Measurements from ENCODE around the gene MIER2. TPM values are rescaled to one million over a fixed set of nuclear protein-coding genes. Genes with fewer than 3 reads are reported as not detected.

Gene MIER2
- total RNA-seq, 2 donors from 2014 or later: 17.3 to 19.1 TPM

DNA sequence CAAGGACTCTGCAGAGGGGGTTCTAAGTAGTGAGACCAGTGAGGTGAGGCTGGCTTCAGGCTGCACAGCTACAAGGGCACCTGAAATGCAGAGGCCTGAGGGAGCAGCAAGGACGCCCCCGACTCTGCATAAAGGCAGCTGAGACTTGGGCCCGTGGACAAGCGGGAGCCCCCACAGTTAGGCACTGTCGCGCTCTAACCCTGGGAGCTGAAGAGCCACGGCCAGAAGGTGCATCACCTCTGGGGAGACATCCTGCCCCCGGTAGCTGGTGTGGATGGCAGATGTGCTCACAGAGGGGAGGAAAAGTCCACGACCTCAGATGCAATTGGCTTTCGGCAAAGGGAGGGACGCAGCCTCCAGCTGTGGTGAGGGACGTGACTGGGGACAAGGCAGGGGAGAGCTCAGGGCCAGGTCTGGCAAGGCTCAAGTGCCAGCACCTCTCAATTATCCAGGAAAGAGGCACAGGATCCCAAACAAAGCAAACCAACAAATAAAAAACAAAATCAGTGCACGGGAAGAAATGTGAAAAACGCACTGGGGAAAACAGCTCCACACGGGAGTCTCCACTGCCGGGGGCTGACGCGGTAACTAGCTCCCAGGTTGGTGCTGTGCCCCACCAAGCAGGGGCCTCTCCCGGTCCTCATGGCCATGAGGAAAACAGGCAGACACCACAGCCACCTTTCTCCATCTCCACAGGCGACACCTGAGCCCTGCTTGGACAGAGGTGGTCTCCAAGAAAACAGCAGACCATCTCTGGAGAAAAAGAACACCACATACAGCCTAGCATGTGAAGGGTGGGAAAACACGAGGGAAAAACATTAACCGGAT lies 30.4 kb downstream of the MIER2 start:
- TF ChIP-seq, protein P1, sequence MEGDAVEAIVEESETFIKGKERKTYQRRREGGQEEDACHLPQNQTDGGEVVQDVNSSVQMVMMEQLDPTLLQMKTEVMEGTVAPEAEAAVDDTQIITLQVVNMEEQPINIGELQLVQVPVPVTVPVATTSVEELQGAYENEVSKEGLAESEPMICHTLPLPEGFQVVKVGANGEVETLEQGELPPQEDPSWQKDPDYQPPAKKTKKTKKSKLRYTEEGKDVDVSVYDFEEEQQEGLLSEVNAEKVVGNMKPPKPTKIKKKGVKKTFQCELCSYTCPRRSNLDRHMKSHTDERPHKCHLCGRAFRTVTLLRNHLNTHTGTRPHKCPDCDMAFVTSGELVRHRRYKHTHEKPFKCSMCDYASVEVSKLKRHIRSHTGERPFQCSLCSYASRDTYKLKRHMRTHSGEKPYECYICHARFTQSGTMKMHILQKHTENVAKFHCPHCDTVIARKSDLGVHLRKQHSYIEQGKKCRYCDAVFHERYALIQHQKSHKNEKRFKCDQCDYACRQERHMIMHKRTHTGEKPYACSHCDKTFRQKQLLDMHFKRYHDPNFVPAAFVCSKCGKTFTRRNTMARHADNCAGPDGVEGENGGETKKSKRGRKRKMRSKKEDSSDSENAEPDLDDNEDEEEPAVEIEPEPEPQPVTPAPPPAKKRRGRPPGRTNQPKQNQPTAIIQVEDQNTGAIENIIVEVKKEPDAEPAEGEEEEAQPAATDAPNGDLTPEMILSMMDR (IDR thresholded peaks at IDR 0.05): no peak
- intact Hi-C loops (cut with DNase I): no loop called here
- no peak for DNase-seq
- H3K4me1 ChIP-seq: no peaks in the 10 kb centered on the region
- H3K36me3 ChIP-seq: no peaks in the 10 kb centered on the region
- no peak overlapping the region for H3K4me3 ChIP-seq
- no peak overlapping the region for H3K9ac ChIP-seq (ENCODE audit: low read depth in 2 of 2, low read length in 2 of 2)
- H3K9me3 ChIP-seq: no peaks in the 10 kb centered on the region
- H3K27me3 ChIP-seq: no peaks in the 10 kb centered on the region
- H3K27ac ChIP-seq: no peak overlapping the region

- H3K4me1 ChIP-seq: no peaks in the 10 kb centered on the region
- no peaks in the 10 kb centered on the region for H3K27me3 ChIP-seq
- H3K9me3 ChIP-seq: no peaks in the 10 kb centered on the region
- DNase-seq: no peak
- no peak overlapping the region for H3K4me3 ChIP-seq
- TF ChIP-seq, protein P1 (IDR thresholded peaks at IDR 0.05): no peak
- no peak overlapping the region for H3K27ac ChIP-seq
- no peaks in the 10 kb centered on the region for H3K36me3 ChIP-seq
- no peak overlapping the region for H3K9ac ChIP-seq (ENCODE audit: low read depth in 2 of 2, low read length in 2 of 2)
- intact Hi-C loops (cut with DNase I): no loop called here
Measured at GRCh38 chr19:313169-313987, 31.2 kb downstream of the MIER2 start.

DNA sequence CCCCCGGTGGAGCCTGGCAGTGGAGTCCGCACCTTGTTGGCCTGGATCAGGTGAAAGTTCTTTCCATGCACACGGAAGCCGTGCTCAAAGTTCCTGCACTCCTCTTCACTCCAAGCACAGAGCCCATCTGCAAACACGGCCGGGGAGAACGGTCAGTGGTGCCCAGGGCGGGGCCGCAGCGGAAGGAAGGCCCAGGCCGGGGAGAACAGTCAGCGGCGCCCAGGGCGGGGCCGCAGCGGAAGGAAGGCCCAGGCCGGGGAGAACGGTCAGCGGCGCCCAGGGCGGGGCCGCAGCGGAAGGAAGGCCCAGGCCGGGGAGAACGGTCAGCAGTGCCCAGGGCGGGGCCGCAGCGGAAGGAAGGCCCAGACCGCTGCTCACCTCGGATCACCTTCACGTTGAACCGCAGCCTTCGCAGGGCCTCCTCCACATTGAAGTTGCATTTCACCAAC lies 32.8 kb downstream of the MIER2 start:
- H3K27me3 ChIP-seq: no peaks in the 10 kb centered on the region
- H3K9me3 ChIP-seq: no peaks in the 10 kb centered on the region
- H3K9ac ChIP-seq (ENCODE audit: low read depth in 2 of 2, low read length in 2 of 2): no peak overlapping the region
- TF ChIP-seq, protein P1 (IDR thresholded peaks at IDR 0.05): no peak
- no peak overlapping the region for H3K4me3 ChIP-seq
- intact Hi-C loops (cut with DNase I): no loop called here
- H3K27ac ChIP-seq: no peak overlapping the region
- no peak for DNase-seq
- H3K36me3 ChIP-seq: no peaks in the 10 kb centered on the region
- H3K4me1 ChIP-seq: no peaks in the 10 kb centered on the region

DNA sequence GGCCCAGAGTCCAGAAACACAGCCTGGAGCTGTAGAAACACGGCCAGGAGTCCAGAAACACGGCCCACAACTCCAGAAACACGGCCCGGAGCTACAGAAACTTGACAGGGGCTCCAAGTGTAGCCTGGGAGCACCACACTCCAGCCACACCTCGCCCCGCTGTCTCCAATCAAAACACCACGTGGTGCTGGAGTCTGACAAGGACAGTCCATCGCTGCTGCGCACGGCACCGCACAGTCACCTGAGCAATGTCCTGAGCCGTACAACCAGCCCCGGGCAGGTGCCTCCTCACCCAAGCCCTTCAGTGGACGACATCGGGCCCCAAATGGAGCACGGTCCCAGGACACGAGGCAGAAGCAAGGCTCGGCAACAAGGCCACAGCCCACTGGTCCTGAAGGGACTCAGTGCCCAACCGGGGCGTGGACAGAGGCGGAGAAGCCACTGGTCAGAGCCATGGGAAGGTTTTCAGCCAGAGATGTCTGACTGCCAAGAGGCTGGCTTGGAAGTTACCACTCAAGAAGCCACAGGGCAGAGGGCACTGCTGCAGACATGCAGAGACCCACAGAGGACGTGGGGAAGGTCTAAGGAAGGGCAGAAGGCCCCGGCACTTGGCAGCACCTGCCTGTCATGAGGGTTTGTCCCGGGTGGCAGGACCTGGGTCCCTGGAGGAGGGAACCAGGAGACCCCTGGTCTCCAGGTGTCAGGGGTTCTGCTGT lies 33.7 kb downstream of the MIER2 start:
- intact Hi-C loops (cut with DNase I): no loop called here
- Histone ChIP-seq H3K27me3 (no peaks in the 10 kb centered on the region), H3K9me3 (no peaks in the 10 kb centered on the region), H3K4me1 (no peaks in the 10 kb centered on the region), H3K4me3 (no peak overlapping the region), H3K27ac (no peak overlapping the region), H3K36me3 (no peaks in the 10 kb centered on the region), H3K9ac (ENCODE audit: low read depth in 2 of 2, low read length in 2 of 2) (no peak overlapping the region)
- DNase-seq: no peak
- TF ChIP-seq, protein P1 (IDR thresholded peaks at IDR 0.05): no peak

GRCh38 chr19:310141-310651 lies 34.4 kb downstream of the MIER2 start:
- no peak overlapping the region for H3K27ac ChIP-seq
- TF ChIP-seq, protein P1 (IDR thresholded peaks at IDR 0.05): no peak
- intact Hi-C loops (cut with DNase I): no loop called here

More at GRCh38 chr19:310141-310651, 34.4 kb downstream of the MIER2 start:
- Histone ChIP-seq H3K36me3 (no peaks in the 10 kb centered on the region), H3K27me3 (no peaks in the 10 kb centered on the region), H3K4me3 (no peak overlapping the region), H3K4me1 (no peaks in the 10 kb centered on the region), H3K9ac (ENCODE audit: low read depth in 2 of 2, low read length in 2 of 2) (no peak overlapping the region), H3K9me3 (no peaks in the 10 kb centered on the region)
- no peak for DNase-seq
